Activated T-helper 2 cell treated with anti-CD3 and anti-CD28 coated beads, Interferon-gamma antibody, Interleukin-2, Interleukin-4, amounts not matched to agents 10 μg/mL and 5 μg/mL and 100 μg/mL, durations not matched to agents 14 hours and 24 hours and 36 hours (primary cell): ENCODE results near the gene AQP9. TPM values are rescaled to one million over a fixed set of nuclear protein-coding genes. Genes with fewer than 3 reads are reported as not detected.
"Not testable (repeated sequence)": the region's sequence is repeated elsewhere in the genome, so short reads cannot be mapped to it uniquely, and the experiment has no call there.

Source experiments
- DNase-seq: peaks from one replicate; pipeline ENCODE4 v3.0.0; 2021; ENCODE audit warnings: low spot score
- H3K27ac Mint-ChIP-seq: one replicate; pipeline ENCODE4 v1.8.0; 2021; ENCODE audit warnings: mixed read lengths
- H3K27me3 Mint-ChIP-seq: one replicate; pipeline ENCODE4 v1.8.0; 2021; ENCODE audit warnings: low read depth, mixed read lengths
- H3K36me3 Mint-ChIP-seq: one replicate; pipeline ENCODE4 v1.8.0; 2021; ENCODE audit warnings: low read depth, mixed read lengths
- H3K4me1 Mint-ChIP-seq: one replicate; pipeline ENCODE4 v1.8.0; 2021; ENCODE audit warnings: low read depth, mixed read lengths
- H3K4me3 Mint-ChIP-seq: one replicate; pipeline ENCODE4 v1.8.0; 2021; ENCODE audit warnings: low read depth, mild to moderate bottlenecking, moderate library complexity, mixed read lengths
- H3K9me3 Mint-ChIP-seq: one replicate; pipeline ENCODE4 v1.8.0; 2021; ENCODE audit warnings: mixed read lengths
- intact Hi-C: fragments of 100-400 bp; cut with micrococcal nuclease; formaldehyde crosslinking; loops from one replicate; pipeline ENCODE4 v1.15.1; 2023
- total RNA-seq: library from RNA; stranded (reverse); gene quantifications from 2 replicates; pipeline ENCODE4 v1.2.3, GENCODE V29; 2022

Gene AQP9
- total RNA-seq, 1 donor from 2014 or later = 0.89 TPM

DNA sequence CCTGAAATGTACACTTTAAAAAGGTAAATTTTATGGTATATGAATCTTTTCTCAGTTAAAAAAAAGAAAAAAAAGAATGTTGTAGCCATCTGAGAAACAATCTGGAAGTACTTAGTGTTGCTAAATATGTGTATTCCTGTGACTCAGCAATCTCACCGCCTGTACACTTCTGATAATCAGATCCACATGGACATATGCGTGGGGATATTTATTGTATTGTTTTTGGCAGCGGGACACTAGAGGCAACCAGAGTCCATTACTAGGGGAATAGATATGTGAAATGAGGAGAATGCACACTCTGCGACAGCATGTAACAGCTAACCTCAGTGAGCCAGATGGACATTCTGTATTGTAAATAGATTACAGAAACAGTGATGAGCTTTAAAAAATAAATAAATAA lies 65.4 kb downstream of the AQP9 start:
- peaks cover 27% of the 10 kb centered on the region for H3K27me3 Mint-ChIP-seq
- H3K27ac Mint-ChIP-seq = no peak overlapping the region
- no peak for DNase-seq
- intact Hi-C loops = no loop called here
- H3K9me3 Mint-ChIP-seq = no peaks in the 10 kb centered on the region
- no peaks in the 10 kb centered on the region for H3K36me3 Mint-ChIP-seq
- no peak overlapping the region for H3K4me3 Mint-ChIP-seq
- H3K4me1 Mint-ChIP-seq = no peaks in the 10 kb centered on the region

DNA sequence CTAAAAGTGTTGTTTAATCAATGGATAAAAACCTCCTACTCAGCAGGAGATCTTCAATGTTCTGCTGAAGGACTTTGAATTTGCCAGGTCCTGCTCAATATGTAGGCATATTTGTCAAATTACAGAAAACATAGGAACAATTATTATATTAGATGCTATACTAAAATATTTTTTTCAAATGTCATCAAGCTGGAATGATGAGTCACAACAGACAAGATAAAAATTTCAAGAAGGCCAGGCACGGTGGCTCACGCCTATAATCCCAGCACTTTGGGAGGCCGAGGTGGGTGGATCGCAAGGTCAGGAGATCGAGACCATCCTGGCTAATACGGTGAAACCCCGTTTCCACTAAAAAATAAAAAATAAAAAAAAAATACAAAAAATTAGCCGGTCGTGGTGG lies 68.0 kb downstream of the AQP9 start:
- Mint-ChIP-seq H3K4me3 (no peak overlapping the region), H3K27ac (no peak overlapping the region), H3K27me3 (peaks cover 19% of the 10 kb centered on the region), H3K4me1 (no peaks in the 10 kb centered on the region), H3K36me3 (no peaks in the 10 kb centered on the region), H3K9me3 (no peaks in the 10 kb centered on the region)
- intact Hi-C loops = no loop called here
- DNase-seq = no peak

DNA sequence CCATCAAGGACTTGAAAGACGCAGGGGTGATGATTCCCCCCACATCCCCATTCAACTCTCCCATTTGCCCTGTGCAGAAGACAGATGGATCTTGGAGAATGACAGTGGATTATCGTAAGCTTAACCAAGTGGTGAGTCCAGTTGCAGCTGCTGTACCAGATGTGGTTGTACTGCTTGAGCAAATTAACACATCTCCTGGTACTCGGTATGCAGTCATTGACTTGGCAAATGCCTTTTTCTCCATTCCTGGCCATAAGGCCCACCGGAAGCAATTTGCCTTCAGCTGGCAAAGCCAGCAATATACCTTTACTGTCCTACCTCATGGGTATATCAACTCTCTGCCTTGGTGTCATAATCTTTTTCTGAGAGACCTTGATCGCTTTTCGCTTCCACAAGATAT lies 70.0 kb downstream of the AQP9 start:
- H3K4me3 Mint-ChIP-seq, H3K9me3 Mint-ChIP-seq, H3K36me3 Mint-ChIP-seq, H3K27ac Mint-ChIP-seq, DNase-seq, H3K4me1 Mint-ChIP-seq, intact Hi-C loops: not testable (repeated sequence)
- peaks cover 14% of the 10 kb centered on the region for H3K27me3 Mint-ChIP-seq

DNA sequence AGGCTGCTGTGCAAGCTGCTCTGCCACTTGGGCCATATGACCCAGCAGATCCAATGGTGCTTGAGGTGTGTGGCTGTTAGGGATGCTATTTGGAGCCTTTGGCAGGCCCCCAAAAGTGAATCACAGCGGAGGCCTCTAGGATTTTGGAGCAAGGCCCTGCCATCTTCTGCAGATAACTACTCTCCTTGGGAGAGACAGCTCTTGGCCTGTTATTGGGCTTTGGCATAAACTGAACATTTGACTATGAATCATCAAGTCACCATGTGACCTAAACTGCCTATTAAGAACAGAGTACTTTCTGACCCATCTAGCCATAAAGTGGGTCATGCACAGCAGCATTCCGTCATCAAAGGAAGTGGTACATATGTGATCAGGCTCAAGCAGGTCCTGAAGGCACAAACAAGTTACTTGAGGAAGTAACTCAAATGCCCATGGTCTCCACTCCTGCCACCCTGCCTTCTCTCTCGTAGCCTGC lies 70.9 kb downstream of the AQP9 start:
- H3K4me3 Mint-ChIP-seq, H3K27ac Mint-ChIP-seq, intact Hi-C loops, H3K9me3 Mint-ChIP-seq, H3K36me3 Mint-ChIP-seq, H3K4me1 Mint-ChIP-seq, DNase-seq: not testable (repeated sequence)
- peaks cover 11% of the 10 kb centered on the region for H3K27me3 Mint-ChIP-seq

DNA sequence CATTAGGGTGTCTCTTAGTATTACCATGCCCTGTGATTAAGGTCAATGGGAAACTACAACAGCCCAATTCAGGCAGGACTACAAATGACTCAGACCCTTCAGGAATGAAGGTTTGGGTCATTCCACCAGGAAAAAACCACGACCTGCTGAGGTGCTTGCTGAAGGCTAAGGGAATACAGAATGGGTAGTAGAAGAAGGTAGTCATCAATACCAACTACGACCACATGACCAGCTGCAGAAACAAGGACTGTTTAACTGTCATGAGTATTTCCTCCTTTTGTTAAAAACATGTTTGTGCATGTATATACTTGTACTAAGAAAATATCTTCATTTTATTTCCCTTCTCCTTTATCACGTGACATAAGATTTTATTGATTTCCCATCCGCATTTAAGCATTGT lies 71.8 kb downstream of the AQP9 start:
- H3K4me3 Mint-ChIP-seq, DNase-seq, H3K27ac Mint-ChIP-seq, H3K4me1 Mint-ChIP-seq, H3K27me3 Mint-ChIP-seq, H3K36me3 Mint-ChIP-seq, intact Hi-C loops, H3K9me3 Mint-ChIP-seq: not testable (repeated sequence)

DNA sequence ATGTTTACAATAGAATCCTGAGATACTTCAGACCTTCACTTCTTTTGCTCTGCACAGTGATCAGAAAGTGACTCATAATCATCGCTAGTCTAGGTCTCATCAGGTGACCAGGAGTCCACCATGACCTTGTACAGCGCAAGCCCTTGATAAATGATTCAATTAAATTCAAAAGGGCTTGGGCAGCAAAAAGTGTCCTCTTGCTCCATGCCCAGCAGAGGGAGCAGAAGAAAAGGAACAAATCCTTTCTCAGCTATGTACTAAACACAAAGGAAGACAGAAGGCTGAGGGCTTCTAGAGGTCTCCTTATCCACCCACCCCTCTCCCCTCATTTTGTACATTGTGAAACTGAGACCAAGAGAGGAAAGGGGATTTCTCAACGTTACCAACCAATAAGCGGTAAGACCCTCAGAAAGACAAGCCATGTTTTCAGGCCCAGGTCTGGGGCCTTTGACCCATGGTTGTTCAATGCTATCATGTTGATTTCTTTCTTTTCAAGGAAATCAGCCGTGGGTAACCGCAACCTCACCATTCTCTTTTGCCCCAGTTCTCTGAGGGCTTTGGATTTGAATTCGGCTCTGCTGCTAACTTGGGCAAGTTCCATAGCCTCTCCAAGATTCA lies 74.8 kb downstream of the AQP9 start:
- Mint-ChIP-seq H3K27ac (no peak overlapping the region), H3K4me3 (no peak overlapping the region), H3K9me3 (no peaks in the 10 kb centered on the region), H3K4me1 (no peaks in the 10 kb centered on the region), H3K27me3 (peaks cover 10% of the 10 kb centered on the region), H3K36me3 (no peaks in the 10 kb centered on the region)
- intact Hi-C loops = no loop called here
- DNase-seq = no peak

DNA sequence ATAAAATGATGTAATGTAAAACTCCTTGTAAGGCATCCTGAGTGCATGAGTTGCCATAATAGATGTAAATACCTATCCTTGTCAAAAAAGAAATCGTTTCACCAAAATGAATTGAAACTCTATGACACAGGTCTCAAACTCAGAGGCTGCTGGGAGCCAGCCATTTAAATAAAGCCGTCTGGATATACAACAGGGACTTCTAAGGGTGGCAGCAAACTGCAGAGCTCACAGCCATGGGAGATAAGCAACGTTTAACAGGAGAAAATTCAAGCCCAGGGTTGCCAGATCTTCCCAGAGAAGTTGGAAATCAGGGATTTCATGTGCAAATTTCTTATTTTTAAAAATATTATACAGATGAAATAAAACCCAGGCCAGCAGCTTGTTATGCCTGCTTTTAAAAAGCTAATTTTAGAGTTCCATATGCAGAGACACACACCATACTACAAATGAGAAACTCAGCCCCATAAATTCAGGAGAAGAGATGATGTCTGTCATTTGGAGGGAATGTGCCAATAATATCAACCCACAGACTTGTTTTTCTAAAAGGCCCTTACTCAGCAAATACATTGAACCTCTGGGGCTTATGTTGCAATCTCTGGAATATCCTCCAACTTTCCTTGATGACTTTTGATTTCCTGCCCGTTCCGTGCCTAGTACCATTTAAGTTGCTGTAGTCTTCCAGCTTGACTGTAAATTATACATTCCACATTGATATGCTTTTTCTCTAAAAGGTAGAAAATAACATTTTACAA lies 75.6 kb downstream of the AQP9 start:
- Mint-ChIP-seq H3K36me3 (no peaks in the 10 kb centered on the region), H3K9me3 (no peaks in the 10 kb centered on the region), H3K27me3 (peaks cover 10% of the 10 kb centered on the region), H3K27ac (no peak overlapping the region), H3K4me1 (no peaks in the 10 kb centered on the region), H3K4me3 (no peak overlapping the region)
- intact Hi-C loops = no loop called here
- no peak for DNase-seq

DNA sequence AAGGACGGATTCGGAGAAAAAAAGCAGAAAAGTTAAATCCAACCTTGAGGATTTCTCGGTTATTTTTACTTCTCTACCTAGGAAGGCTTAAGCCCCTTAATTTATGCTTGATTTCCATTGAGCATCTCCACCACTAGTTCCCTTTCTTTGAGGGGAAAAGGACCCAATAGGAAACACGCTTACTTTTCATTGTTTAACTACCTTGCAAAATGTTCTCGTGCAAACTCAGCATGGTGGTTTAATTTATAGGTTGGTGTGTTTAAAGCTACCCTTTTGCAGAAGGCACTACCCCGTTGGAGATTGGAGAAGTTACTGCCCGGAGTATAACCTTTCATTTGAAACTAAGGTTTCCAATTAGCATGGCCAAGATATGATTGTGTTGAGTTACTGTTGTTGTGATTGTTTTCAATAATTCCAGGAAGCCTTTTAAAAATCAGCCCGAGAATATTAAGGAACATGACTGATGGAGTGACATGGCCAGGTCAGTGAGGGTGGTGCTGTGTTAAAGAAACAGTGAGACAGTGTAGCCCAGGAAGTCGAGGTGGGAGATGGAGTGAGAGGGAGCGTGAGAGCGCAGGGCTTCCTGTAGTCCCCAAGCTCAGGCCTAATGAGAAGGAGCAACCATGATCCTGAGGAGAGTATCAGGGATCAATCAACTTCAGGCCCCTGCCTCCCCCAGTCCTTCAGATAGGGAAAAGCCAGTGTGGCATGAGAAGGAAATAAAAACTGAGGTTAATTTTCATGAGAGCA lies 76.6 kb downstream of the AQP9 start:
- Mint-ChIP-seq H3K4me3 (no peak overlapping the region), H3K27ac (no peak overlapping the region), H3K4me1 (no peaks in the 10 kb centered on the region), H3K9me3 (no peaks in the 10 kb centered on the region), H3K36me3 (no peaks in the 10 kb centered on the region), H3K27me3 (peaks cover 18% of the 10 kb centered on the region)
- DNase-seq = no peak
- intact Hi-C loops = no loop called here

DNA sequence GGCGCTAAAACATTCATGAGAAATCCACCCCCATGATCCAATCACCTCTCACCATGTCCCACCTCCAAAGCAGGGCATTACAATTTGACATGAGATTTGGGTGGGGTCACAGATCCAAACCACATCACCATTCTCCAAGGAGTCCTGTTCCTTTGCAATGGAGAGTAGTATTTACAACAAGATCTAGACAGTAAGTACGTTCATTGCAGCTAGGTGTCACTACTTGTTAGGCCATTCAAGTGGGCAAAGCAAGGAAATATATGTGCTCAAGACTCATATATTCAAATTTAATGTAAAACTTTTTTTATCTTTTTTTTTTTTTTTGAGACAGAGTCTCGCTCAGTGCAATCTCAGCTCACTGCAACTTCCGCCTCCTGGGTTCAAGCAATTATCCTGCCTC lies 79.3 kb downstream of the AQP9 start:
- DNase-seq = no peak
- no peaks in the 10 kb centered on the region for H3K9me3 Mint-ChIP-seq
- no peak overlapping the region for H3K27ac Mint-ChIP-seq
- intact Hi-C loops = no loop called here
- H3K27me3 Mint-ChIP-seq = peaks cover 28% of the 10 kb centered on the region
- no peak overlapping the region for H3K4me3 Mint-ChIP-seq
- H3K4me1 Mint-ChIP-seq = no peaks in the 10 kb centered on the region
- H3K36me3 Mint-ChIP-seq = no peaks in the 10 kb centered on the region

DNA sequence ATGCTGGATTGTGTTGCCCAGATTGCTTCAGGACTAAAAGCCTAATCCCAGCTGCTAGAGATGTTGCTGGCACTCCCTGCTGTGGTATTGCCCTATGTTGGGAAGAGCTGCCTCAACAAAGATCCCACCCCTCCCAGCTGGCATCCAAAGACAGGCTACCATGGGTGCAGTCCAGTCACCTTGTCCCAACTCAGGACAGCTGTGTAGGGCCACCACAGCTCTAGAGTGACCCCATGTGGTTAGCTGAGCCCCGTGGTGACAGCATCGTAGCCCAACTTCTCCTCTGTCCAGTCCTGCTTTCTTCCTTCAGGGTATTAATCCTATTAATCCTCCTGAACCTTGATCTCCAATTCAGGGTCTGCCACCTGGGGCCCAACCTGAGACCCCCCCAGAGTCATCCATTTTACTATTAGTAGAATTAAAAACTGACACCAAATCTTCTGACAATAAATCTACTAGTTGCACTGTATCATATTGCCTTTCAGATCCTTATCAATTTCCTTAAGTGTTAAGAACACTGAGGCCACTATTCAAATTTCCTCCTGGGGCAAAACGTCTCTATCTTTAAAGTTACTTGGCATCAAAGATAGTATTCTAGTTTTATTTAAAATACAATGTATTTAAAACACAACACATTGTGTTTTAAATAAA lies 83.5 kb downstream of the AQP9 start:
- H3K4me1 Mint-ChIP-seq = no peaks in the 10 kb centered on the region
- DNase-seq = no peak
- no peaks in the 10 kb centered on the region for H3K9me3 Mint-ChIP-seq
- peaks cover 21% of the 10 kb centered on the region for H3K27me3 Mint-ChIP-seq
- H3K36me3 Mint-ChIP-seq = no peaks in the 10 kb centered on the region
- H3K27ac Mint-ChIP-seq = no peak overlapping the region
- H3K4me3 Mint-ChIP-seq = no peak overlapping the region
- intact Hi-C loops = no loop called here

DNA sequence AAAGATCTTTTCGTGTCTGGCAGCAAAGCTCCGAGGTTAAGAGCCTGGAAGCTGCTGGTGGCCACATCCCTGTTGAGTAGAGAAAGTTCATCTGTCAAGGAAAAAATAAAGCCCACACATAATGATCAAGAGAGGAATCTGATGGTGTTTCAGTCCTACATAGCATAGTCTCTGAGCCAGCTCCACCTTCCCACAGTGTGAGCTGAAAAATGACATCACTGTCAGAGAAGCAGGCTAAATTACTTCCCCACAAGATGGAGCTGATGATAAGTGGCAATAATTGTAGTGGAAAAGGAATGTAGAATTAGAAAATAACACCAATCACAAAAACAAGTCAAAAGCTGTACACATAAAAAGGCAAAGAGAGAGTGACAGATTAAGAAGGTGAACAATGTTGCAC lies 84.5 kb downstream of the AQP9 start:
- H3K4me3 Mint-ChIP-seq = no peak overlapping the region
- intact Hi-C loops = no loop called here
- H3K4me1 Mint-ChIP-seq = no peaks in the 10 kb centered on the region
- H3K27me3 Mint-ChIP-seq = peaks cover 19% of the 10 kb centered on the region
- no peaks in the 10 kb centered on the region for H3K9me3 Mint-ChIP-seq
- no peak for DNase-seq
- H3K27ac Mint-ChIP-seq = no peak overlapping the region
- H3K36me3 Mint-ChIP-seq = no peaks in the 10 kb centered on the region

DNA sequence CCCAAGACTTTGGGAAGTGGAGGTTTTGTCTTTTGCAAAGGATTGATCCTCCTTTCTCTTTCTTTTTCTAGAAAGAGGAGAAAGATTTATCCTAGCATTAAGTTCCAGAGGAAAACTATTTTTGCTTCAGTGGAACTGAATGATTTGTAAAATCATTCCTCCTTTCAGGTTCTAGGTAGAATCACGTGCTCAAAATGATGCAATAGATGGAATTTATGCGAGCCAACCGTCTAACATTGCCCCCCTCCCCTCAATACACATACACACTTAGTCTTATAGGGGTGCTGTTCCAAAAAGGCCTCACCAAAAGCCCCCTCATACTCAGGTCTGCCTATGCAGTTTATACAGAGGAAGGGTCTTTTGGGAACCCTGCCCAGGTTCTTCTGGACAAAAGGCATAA lies 85.3 kb downstream of the AQP9 start:
- no peaks in the 10 kb centered on the region for H3K9me3 Mint-ChIP-seq
- no peaks in the 10 kb centered on the region for H3K36me3 Mint-ChIP-seq

DNA sequence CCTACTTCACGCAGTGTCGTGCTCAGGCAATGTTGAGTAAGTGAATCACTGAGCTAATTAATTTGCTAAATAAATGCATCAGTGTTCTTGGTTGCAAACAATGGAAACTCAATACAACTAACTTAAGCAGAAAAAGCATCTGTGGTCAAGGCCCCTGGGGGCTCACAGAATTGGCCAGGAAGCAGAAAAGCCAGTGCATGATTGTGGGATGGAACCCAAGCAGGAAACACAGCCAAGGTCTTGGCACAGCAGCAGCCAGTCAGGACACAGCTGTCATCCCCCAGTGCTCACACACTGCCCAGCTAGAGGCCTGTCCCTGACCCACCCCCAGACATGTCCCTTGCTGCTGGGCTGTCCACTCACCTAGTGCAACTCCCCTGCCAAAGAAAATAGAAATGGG lies 85.9 kb downstream of the AQP9 start:
- Mint-ChIP-seq H3K27ac (no peak overlapping the region), H3K4me3 (no peak overlapping the region), H3K36me3 (no peaks in the 10 kb centered on the region), H3K9me3 (no peaks in the 10 kb centered on the region), H3K4me1 (peaks cover 7% of the 10 kb centered on the region), H3K27me3 (peaks cover 24% of the 10 kb centered on the region)
- intact Hi-C loops = no loop called here
- no peak for DNase-seq

More for the DNA sequence above, 85.3 kb downstream of the AQP9 start:
- Mint-ChIP-seq H3K27ac (no peak overlapping the region), H3K27me3 (peaks cover 20% of the 10 kb centered on the region), H3K4me3 (no peak overlapping the region), H3K4me1 (peaks cover under 1% of the 10 kb centered on the region)
- no peak for DNase-seq
- intact Hi-C loops = no loop called here
